DND-41 (cell line): ENCODE results near the gene CACNA2D1.

Source experiments
- ATAC-seq: fragments of 200-7000 bp; cut with Tn5 transposase; 3 replicates; pipeline ENCODE4 v1.9.1; 2021; ENCODE audit warnings: low read depth; ENCODE audit not compliant: insufficient read depth
- DNase-seq: peaks from one replicate; pipeline ENCODE4 v3.0.0-alpha.2; 2020
- H2AFZ ChIP-seq: 2 replicates; pipeline ENCODE4 v1.6.0; 2012; ENCODE audit warnings: low read depth, low read length
- H3K27ac ChIP-seq: 2 replicates; pipeline ENCODE4 v1.5.1; 2012; ENCODE audit warnings: low read length, inconsistent platforms
- H3K27me3 ChIP-seq: fragments of 200-600 bp; sonication (generic); 2 replicates; pipeline ENCODE4 v1.6.0; 2012; ENCODE audit warnings: low read length, mild to moderate bottlenecking, inconsistent platforms; ENCODE audit not compliant: insufficient read depth, poor library complexity
- H3K36me3 ChIP-seq: 2 replicates; pipeline ENCODE4 v1.5.1; 2012; ENCODE audit warnings: low read length, inconsistent platforms; ENCODE audit not compliant: insufficient read depth
- H3K4me1 ChIP-seq: 2 replicates; pipeline ENCODE4 v1.5.1; 2012; ENCODE audit warnings: mild to moderate bottlenecking, low read length; ENCODE audit not compliant: insufficient read depth
- H3K4me2 ChIP-seq: 2 replicates; pipeline ENCODE4 v1.6.0; 2012; ENCODE audit warnings: mild to moderate bottlenecking, moderate library complexity, low read length, inconsistent platforms; ENCODE audit not compliant: insufficient read depth
- H3K4me3 ChIP-seq, 2 experiments: fragments of 200-600 bp in 1 of 2; shearing (Covaris generic) in 1 of 2; 2 replicates each; pipeline ENCODE4 v1.5.1; 2012 to 2016; ENCODE audit warnings: inconsistent platforms in 2 of 2, low read length in 2 of 2, mild to moderate bottlenecking in 2 of 2, low read depth in 1 of 2, moderate library complexity in 1 of 2
- H3K79me2 ChIP-seq: 2 replicates; pipeline ENCODE4 v1.6.0; 2012; ENCODE audit warnings: low read length, inconsistent platforms; ENCODE audit not compliant: insufficient read depth
- H3K9ac ChIP-seq: 2 replicates; pipeline ENCODE4 v1.6.0; 2012; ENCODE audit warnings: low read depth, mild to moderate bottlenecking, inconsistent platforms, low read length, moderate library complexity
- H3K9me3 ChIP-seq: 2 replicates; pipeline ENCODE4 v1.5.1; 2012; ENCODE audit warnings: low read length, moderate library complexity, mild to moderate bottlenecking, inconsistent platforms; ENCODE audit not compliant: insufficient read depth, severe bottlenecking
- H4K20me1 ChIP-seq: 2 replicates; pipeline ENCODE4 v1.6.0; 2012; ENCODE audit warnings: low read length; ENCODE audit not compliant: insufficient read depth
- EZH2 ChIP-seq: IDR thresholded peaks from 3 replicates; pipeline ENCODE4 v1.6.1; 2012; ENCODE audit warnings: borderline replicate concordance, low read depth, mild to moderate bottlenecking, moderate library complexity, low read length, inconsistent platforms; ENCODE audit not compliant: severe bottlenecking
- TF ChIP-seq, protein P1 (sequence below): IDR thresholded peaks from 2 replicates; pipeline ENCODE4 v1.5.1; 2012; ENCODE audit warnings: borderline replicate concordance, low read length, moderate library complexity, mild to moderate bottlenecking; ENCODE audit not compliant: poor library complexity, severe bottlenecking; ENCODE audit errors: extremely low read depth

Gene CACNA2D1

DNA sequence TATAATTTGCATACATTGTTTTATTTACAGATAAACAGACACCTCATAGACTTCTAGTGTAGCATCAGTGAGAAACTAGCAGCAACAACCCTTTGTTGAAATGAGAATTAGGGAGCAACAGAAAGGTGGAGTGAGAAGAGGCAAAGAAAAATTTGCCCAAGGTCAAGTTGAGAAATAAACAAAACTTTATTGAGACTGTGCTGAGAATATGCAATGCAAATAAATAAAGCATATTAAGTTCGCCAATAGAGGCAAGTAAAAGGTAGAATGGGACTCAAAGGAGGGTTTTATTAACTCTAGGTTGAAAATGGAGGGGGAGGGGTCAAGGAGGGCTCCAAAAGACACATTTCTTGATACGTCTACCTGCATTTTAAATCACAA, 49.7 kb downstream of the CACNA2D1 start:
- no peaks in the 10 kb centered on the region for H3K4me1 ChIP-seq
- no peaks in the 10 kb centered on the region for H3K27me3 ChIP-seq
- H3K4me2 ChIP-seq = no peak overlapping the region
- no peak overlapping the region for H3K9ac ChIP-seq
- no peak for DNase-seq
- no peak overlapping the region for H3K4me3 ChIP-seq
- TF ChIP-seq, protein P1, sequence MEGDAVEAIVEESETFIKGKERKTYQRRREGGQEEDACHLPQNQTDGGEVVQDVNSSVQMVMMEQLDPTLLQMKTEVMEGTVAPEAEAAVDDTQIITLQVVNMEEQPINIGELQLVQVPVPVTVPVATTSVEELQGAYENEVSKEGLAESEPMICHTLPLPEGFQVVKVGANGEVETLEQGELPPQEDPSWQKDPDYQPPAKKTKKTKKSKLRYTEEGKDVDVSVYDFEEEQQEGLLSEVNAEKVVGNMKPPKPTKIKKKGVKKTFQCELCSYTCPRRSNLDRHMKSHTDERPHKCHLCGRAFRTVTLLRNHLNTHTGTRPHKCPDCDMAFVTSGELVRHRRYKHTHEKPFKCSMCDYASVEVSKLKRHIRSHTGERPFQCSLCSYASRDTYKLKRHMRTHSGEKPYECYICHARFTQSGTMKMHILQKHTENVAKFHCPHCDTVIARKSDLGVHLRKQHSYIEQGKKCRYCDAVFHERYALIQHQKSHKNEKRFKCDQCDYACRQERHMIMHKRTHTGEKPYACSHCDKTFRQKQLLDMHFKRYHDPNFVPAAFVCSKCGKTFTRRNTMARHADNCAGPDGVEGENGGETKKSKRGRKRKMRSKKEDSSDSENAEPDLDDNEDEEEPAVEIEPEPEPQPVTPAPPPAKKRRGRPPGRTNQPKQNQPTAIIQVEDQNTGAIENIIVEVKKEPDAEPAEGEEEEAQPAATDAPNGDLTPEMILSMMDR = no peak
- TF ChIP-seq EZH2 = no peak
- H4K20me1 ChIP-seq = no peaks in the 10 kb centered on the region
- no peak overlapping the region for H3K27ac ChIP-seq
- no peak for ATAC-seq
- no peak overlapping the region for H2AFZ ChIP-seq
- H3K36me3 ChIP-seq = no peaks in the 10 kb centered on the region
- H3K79me2 ChIP-seq = no peaks in the 10 kb centered on the region
- no peaks in the 10 kb centered on the region for H3K9me3 ChIP-seq

DNA sequence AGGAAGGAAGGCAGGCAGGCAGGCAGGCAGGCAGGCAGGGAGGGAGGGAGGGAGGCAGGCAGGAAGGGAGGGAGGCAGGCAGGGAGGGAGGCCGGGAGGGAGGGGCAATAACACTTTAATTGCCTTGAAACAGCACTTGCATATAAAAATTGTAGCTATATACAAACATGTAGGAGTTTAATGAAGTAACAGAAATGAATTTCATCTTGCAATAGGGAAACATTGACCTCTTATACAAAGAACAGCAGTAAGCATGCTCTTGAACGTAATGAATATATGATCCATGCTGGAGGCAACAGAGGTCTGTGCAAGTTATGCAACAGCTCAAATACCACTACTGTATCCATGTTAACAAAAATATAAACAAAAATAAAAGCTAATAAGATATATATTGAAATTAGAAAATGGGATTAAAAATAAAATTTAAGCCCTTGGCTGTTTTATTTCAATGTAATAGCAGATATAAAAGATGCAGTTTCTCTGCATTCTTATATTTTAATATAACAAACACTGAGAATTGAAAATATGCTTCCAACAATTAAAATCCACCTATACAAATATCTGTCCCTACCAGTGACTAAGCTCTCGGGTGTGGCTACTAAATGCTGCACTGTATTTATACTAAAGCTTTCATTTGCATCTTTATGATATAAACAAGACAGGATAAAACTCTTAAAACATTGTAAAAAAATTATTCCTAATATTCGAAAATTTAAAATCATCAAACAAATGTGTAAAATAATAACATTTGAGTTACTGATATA, 50.3 kb downstream of the CACNA2D1 start:
- Histone ChIP-seq H3K4me1 (no peaks in the 10 kb centered on the region), H3K27ac (no peak overlapping the region), H3K9ac (no peak overlapping the region), H3K36me3 (no peaks in the 10 kb centered on the region), H3K27me3 (no peaks in the 10 kb centered on the region), H4K20me1 (no peaks in the 10 kb centered on the region), H2AFZ (no peak overlapping the region), H3K9me3 (no peaks in the 10 kb centered on the region), H3K4me3 (no peak overlapping the region), H3K4me2 (no peak overlapping the region), H3K79me2 (no peaks in the 10 kb centered on the region)
- TF ChIP-seq, protein P1 = no peak
- no peak for TF ChIP-seq EZH2
- no peak for ATAC-seq
- DNase-seq = no peak

DNA sequence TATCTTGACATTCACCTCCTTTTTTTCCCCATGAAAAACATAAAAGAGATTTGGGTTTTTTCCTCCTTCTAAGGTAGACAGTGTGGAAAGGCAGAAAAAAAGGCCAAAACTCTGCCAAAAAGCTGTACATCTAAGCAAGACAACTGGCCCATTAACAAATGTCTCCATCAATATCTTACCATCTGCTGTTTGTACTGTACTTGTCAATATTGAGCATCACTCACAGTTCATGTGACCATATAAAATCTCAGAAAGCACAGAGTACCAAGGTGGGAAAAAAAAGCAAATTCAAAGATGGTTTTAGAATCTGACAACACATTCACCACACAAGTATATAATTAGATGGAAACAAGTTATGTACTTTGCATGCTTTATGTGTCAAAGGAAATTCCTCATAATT, 52.6 kb downstream of the CACNA2D1 start:
- Histone ChIP-seq H3K4me2 (no peak overlapping the region), H4K20me1 (no peaks in the 10 kb centered on the region), H3K27me3 (no peaks in the 10 kb centered on the region), H3K9me3 (no peaks in the 10 kb centered on the region), H2AFZ (no peak overlapping the region), H3K36me3 (no peaks in the 10 kb centered on the region), H3K4me3 (no peak overlapping the region), H3K79me2 (no peaks in the 10 kb centered on the region), H3K27ac (no peak overlapping the region), H3K9ac (no peak overlapping the region), H3K4me1 (no peaks in the 10 kb centered on the region)
- DNase-seq (no peak), ATAC-seq (no peak)
- TF ChIP-seq EZH2 = no peak
- TF ChIP-seq, protein P1 = no peak

DNA sequence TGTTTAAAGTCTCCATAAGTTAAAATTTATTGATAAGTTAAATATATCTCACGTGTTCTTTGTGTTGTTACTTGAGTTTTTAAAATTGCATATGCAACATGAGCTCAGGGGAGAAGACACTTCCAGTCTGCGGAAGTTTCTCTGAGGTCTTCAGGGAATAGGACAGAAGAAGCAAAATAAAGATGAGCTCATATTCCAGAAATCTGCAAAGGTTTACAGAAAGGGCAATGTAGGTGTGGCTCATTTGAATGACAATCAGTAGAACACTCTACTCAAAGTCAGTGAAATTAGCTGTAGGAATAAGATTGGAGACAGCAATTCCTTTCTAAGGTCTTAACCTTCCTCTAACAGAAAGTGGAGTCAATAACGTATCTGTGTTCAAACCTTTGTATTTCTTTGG, 53.7 kb downstream of the CACNA2D1 start:
- Histone ChIP-seq H3K79me2 (no peaks in the 10 kb centered on the region), H3K4me1 (no peaks in the 10 kb centered on the region), H2AFZ (no peak overlapping the region), H3K9ac (no peak overlapping the region), H3K9me3 (no peaks in the 10 kb centered on the region), H3K27ac (no peak overlapping the region), H3K4me3 (no peak overlapping the region), H4K20me1 (no peaks in the 10 kb centered on the region), H3K4me2 (no peak overlapping the region), H3K27me3 (no peaks in the 10 kb centered on the region), H3K36me3 (no peaks in the 10 kb centered on the region)
- no peak for TF ChIP-seq EZH2
- TF ChIP-seq, protein P1 = no peak
- ATAC-seq (no peak), DNase-seq (no peak)
